H9 (cell line): ENCODE data around the gene GCNA. TPM values are rescaled to one million over a fixed set of nuclear protein-coding genes. Genes with fewer than 3 reads are reported as not detected.
A peak's percentile ranks its signal among the peaks of the same experiment; 100 is the strongest.

Experiments used
- DNase-seq: peaks from one replicate; pipeline ENCODE4 v3.0.0-alpha.2; 2017
- H2AFZ ChIP-seq: one replicate; pipeline ENCODE4 v1.6.1; 2013; ENCODE audit warnings: mild to moderate bottlenecking, low read length, control low read depth, moderate library complexity
- H2AK5ac ChIP-seq: 2 replicates; pipeline ENCODE4 v1.6.1; 2013; ENCODE audit warnings: low read length, control low read depth, mixed read lengths; ENCODE audit not compliant: insufficient read length
- H2BK120ac ChIP-seq: one replicate; pipeline ENCODE4 v1.6.1; 2013; ENCODE audit warnings: low read depth, mild to moderate bottlenecking, low read length, control low read depth, inconsistent platforms; ENCODE audit not compliant: poor library complexity, severe bottlenecking
- H2BK12ac ChIP-seq: 2 replicates; pipeline ENCODE4 v1.6.1; 2013; ENCODE audit warnings: low read length, control low read depth, mixed read lengths, low read depth; ENCODE audit not compliant: insufficient read length
- H2BK15ac ChIP-seq: 2 replicates; pipeline ENCODE4 v1.6.1; 2013; ENCODE audit warnings: low read depth, low read length, control low read depth
- H2BK20ac ChIP-seq: one replicate; pipeline ENCODE4 v1.6.1; 2013; ENCODE audit warnings: low read depth, mild to moderate bottlenecking, low read length, control low read depth, inconsistent platforms; ENCODE audit not compliant: poor library complexity, severe bottlenecking
- H2BK5ac ChIP-seq: 2 replicates; pipeline ENCODE4 v1.6.1; 2013; ENCODE audit warnings: low read length, control low read depth, mixed read lengths; ENCODE audit not compliant: insufficient read length
- H3K14ac ChIP-seq: 2 replicates; pipeline ENCODE4 v1.6.1; 2013; ENCODE audit warnings: low read length, control low read depth; ENCODE audit not compliant: insufficient read depth
- H3K18ac ChIP-seq: 2 replicates; pipeline ENCODE4 v1.6.1; 2013; ENCODE audit warnings: low read depth, mild to moderate bottlenecking, mixed read lengths, low read length, control low read depth; ENCODE audit not compliant: insufficient read length
- H3K23ac ChIP-seq: 2 replicates; pipeline ENCODE4 v1.6.1; 2013; ENCODE audit warnings: low read length, control low read depth, mixed read lengths, low read depth; ENCODE audit not compliant: insufficient read length
- H3K23me2 ChIP-seq: 2 replicates; pipeline ENCODE4 v1.6.1; 2013; ENCODE audit warnings: low read depth, mild to moderate bottlenecking, mixed read lengths, low read length, control low read depth; ENCODE audit not compliant: insufficient read length, poor library complexity, severe bottlenecking
- H3K27ac ChIP-seq: 2 replicates; pipeline ENCODE4 v1.5.1; 2013; ENCODE audit warnings: low read length, control low read depth, mixed read lengths, low read depth; ENCODE audit not compliant: insufficient read length
- H3K27me3 ChIP-seq: 2 replicates; pipeline ENCODE4 v1.6.1; 2013; ENCODE audit warnings: low read length, control low read depth, inconsistent platforms; ENCODE audit not compliant: insufficient read depth
- H3K4ac ChIP-seq: 2 replicates; pipeline ENCODE4 v1.6.1; 2013; ENCODE audit warnings: low read depth, mild to moderate bottlenecking, control low read depth, inconsistent platforms, low read length, moderate library complexity
- H3K4me1 ChIP-seq: 2 replicates; pipeline ENCODE4 v1.6.1; 2013; ENCODE audit warnings: low read length, control low read depth, inconsistent platforms; ENCODE audit not compliant: insufficient read depth
- H3K4me2 ChIP-seq: 2 replicates; pipeline ENCODE4 v1.6.1; 2013; ENCODE audit warnings: low read length, control low read depth, mixed read lengths; ENCODE audit not compliant: insufficient read length, insufficient read depth
- H3K56ac ChIP-seq: 2 replicates; pipeline ENCODE4 v1.6.1; 2013; ENCODE audit warnings: low read depth, mild to moderate bottlenecking, mixed read lengths, low read length, control low read depth; ENCODE audit not compliant: insufficient read length
- H3K79me1 ChIP-seq: 2 replicates; pipeline ENCODE4 v1.6.1; 2013; ENCODE audit warnings: low read depth, mild to moderate bottlenecking, moderate library complexity, low read length, control low read depth, inconsistent platforms; ENCODE audit not compliant: insufficient read depth, poor library complexity, severe bottlenecking
- H3K79me2 ChIP-seq: 2 replicates; pipeline ENCODE4 v1.6.1; 2013; ENCODE audit warnings: low read length, control low read depth, inconsistent platforms; ENCODE audit not compliant: insufficient read depth
- H3K9ac ChIP-seq: 2 replicates; pipeline ENCODE4 v1.6.1; 2013; ENCODE audit warnings: low read length, control low read depth, mixed read lengths; ENCODE audit not compliant: insufficient read length; ENCODE audit errors: extremely low read depth
- H3K9me3 ChIP-seq: one replicate; pipeline ENCODE4 v1.6.1; 2013; ENCODE audit warnings: low read depth, low read length, inconsistent platforms; ENCODE audit not compliant: control insufficient read depth
- H3T11ph ChIP-seq: one replicate; pipeline ENCODE4 v1.6.1; 2013; ENCODE audit warnings: mild to moderate bottlenecking, low read length, control low read depth, inconsistent platforms
- H4K20me1 ChIP-seq: one replicate; pipeline ENCODE4 v1.6.1; 2013; ENCODE audit not compliant: control insufficient read depth, insufficient read length, insufficient read depth
- H4K5ac ChIP-seq: 2 replicates; pipeline ENCODE4 v1.6.1; 2013; ENCODE audit warnings: low read depth, mild to moderate bottlenecking, mixed read lengths, low read length, control low read depth; ENCODE audit not compliant: insufficient read length
- H4K8ac ChIP-seq: replicated peaks from 2 replicates; pipeline ENCODE4 v1.6.1; 2013; ENCODE audit warnings: low read length, control low read depth, mixed read lengths, low read depth; ENCODE audit not compliant: insufficient read length
- H4K91ac ChIP-seq: 2 replicates; pipeline ENCODE4 v1.6.1; 2013; ENCODE audit warnings: low read depth, mild to moderate bottlenecking, moderate library complexity, mixed read lengths, low read length, control low read depth; ENCODE audit not compliant: insufficient read length
- H3K27ac Mint-ChIP-seq, 3 experiments: 2 replicates in 2 of 3; 3 replicates in 1 of 3; pipeline ENCODE4 v1.8.0; 2020 to 2021; ENCODE audit warnings: mixed read lengths in 3 of 3, mild to moderate bottlenecking in 1 of 3, moderate library complexity in 1 of 3
- H3K27me3 Mint-ChIP-seq: 2 replicates; pipeline ENCODE4 v1.8.0; 2021; ENCODE audit warnings: low read depth, mild to moderate bottlenecking, moderate library complexity, mixed read lengths
- H3K36me3 Mint-ChIP-seq, 3 experiments: 2 replicates in 2 of 3; 3 replicates in 1 of 3; pipeline ENCODE4 v1.8.0; 2020 to 2021; ENCODE audit warnings: low read depth in 3 of 3, mixed read lengths in 3 of 3; ENCODE audit not compliant: insufficient read depth in 1 of 3
- H3K4me1 Mint-ChIP-seq, 2 experiments: 2 replicates each; pipeline ENCODE4 v1.8.0; 2020; ENCODE audit warnings: mixed read lengths in 2 of 2
- H3K4me3 Mint-ChIP-seq, 2 experiments: 2 replicates in 1 of 2; 3 replicates in 1 of 2; pipeline ENCODE4 v1.8.0; 2020 to 2021; ENCODE audit warnings: mild to moderate bottlenecking in 2 of 2, mixed read lengths in 2 of 2, moderate library complexity in 1 of 2
- H3K9me3 Mint-ChIP-seq, 2 experiments: 2 replicates in 1 of 2; 3 replicates in 1 of 2; pipeline ENCODE4 v1.8.0; 2020; ENCODE audit warnings: mild to moderate bottlenecking in 2 of 2, mixed read lengths in 2 of 2, moderate library complexity in 1 of 2
- CTCF ChIP-seq: fragments of 200-600 bp; sonication (generic); conservative IDR thresholded peaks from 3 replicates; pipeline ENCODE4 v1.8.0; 2021; ENCODE audit warnings: antibody characterized with exemption, mild to moderate bottlenecking
- WGBS: extraction: QIAGEN DNeasy Blood & Tissue Kit; methylation state at CpG from one replicate; pipeline ENCODE4 v1.1.7; 2013; ENCODE audit warnings: missing lambda C conversion rate, low lambda C conversion rate, mixed read lengths; ENCODE audit not compliant: insufficient read length; ENCODE audit errors: extremely low coverage; 5-methylcytosine and 5-hydroxymethylcytosine counted together
- total RNA-seq: library from RNA; stranded (reverse); gene quantifications from 2 replicates; pipeline ENCODE4 v1.2.1, GENCODE V29; 2021

GCNA gene
- total RNA-seq, 1 experiment from 2014 or later, result 0.96 TPM

- H3K4me3 Mint-ChIP-seq, result 0 out of 5 replicates have a peak overlapping the region, but pooled peaks of 1 of the 2 experiments have one; percentile 8
- Histone ChIP-seq H2AK5ac (no peak overlapping the region), H2BK20ac (no peak overlapping the region), H3K23ac (no peak overlapping the region), H3T11ph (no peak overlapping the region), H4K91ac (no peak overlapping the region), H4K5ac (no peak overlapping the region), H3K14ac (no peak overlapping the region), H2BK12ac (no peak overlapping the region), H3K9ac (no peak overlapping the region), H2AFZ (no peak overlapping the region), H2BK15ac (no peak overlapping the region), H3K18ac (no peak overlapping the region), H3K79me2 (peaks cover 37% of the 10 kb centered on the region; the same call in 1 of the 2 replicates), H4K20me1 (no peaks in the 10 kb centered on the region), H3K27me3 (no peaks in the 10 kb centered on the region), H3K9me3 (peaks cover 37% of the 10 kb centered on the region), H3K4me1 (no peaks in the 10 kb centered on the region; the same call in 1 of the 2 replicates), H3K4ac (no peak overlapping the region), H2BK120ac (no peak overlapping the region), H2BK5ac (no peak overlapping the region), H4K8ac (no peak overlapping the region), H3K79me1 (no peaks in the 10 kb centered on the region), H3K27ac (no peak overlapping the region), H3K4me2 (no peak overlapping the region), H3K23me2 (no peaks in the 10 kb centered on the region), H3K56ac (no peak overlapping the region)
- peaks cover 59 to 61% of the 10 kb centered on the region in 2 experiments for H3K9me3 Mint-ChIP-seq
- WGBS, result no CpG with 5 or more reads among the region's 3 CpGs
- no peak overlapping the region for H3K27ac Mint-ChIP-seq
- peaks cover 23 to 59% (median 55%) of the 10 kb centered on the region in 3 experiments for H3K36me3 Mint-ChIP-seq
- TF ChIP-seq CTCF, result no peak
- no peaks in the 10 kb centered on the region for H3K27me3 Mint-ChIP-seq
- H3K4me1 Mint-ChIP-seq, result peaks cover 21 to 27% of the 10 kb centered on the region in 2 experiments
- DNase-seq, result no peak
These were observed 37.4 kb upstream of the GCNA start for GRCh38 chrX:71540801-71541200.
